LNCaP clone FGC (cell line): Measurements from ENCODE around the gene HDAC8.
A peak's percentile ranks its signal among the peaks of the same experiment; 100 is the strongest.

Experiments used
- DNase-seq: peaks from one replicate; pipeline ENCODE4 v3.0.0-alpha.2; 2011; ENCODE audit warnings: low read depth
- H3K4me3 ChIP-seq: 2 replicates; pipeline ENCODE4 v1.5.1; 2011; ENCODE audit warnings: mild to moderate bottlenecking, low read depth, low read length, control low read depth
- TF ChIP-seq, protein P1 (sequence below): IDR thresholded peaks from 2 replicates; pipeline ENCODE4 v1.5.1; 2012; ENCODE audit warnings: mild to moderate bottlenecking; ENCODE audit not compliant: control insufficient read depth, insufficient read depth; ENCODE audit errors: extremely low read depth

Gene HDAC8

DNA sequence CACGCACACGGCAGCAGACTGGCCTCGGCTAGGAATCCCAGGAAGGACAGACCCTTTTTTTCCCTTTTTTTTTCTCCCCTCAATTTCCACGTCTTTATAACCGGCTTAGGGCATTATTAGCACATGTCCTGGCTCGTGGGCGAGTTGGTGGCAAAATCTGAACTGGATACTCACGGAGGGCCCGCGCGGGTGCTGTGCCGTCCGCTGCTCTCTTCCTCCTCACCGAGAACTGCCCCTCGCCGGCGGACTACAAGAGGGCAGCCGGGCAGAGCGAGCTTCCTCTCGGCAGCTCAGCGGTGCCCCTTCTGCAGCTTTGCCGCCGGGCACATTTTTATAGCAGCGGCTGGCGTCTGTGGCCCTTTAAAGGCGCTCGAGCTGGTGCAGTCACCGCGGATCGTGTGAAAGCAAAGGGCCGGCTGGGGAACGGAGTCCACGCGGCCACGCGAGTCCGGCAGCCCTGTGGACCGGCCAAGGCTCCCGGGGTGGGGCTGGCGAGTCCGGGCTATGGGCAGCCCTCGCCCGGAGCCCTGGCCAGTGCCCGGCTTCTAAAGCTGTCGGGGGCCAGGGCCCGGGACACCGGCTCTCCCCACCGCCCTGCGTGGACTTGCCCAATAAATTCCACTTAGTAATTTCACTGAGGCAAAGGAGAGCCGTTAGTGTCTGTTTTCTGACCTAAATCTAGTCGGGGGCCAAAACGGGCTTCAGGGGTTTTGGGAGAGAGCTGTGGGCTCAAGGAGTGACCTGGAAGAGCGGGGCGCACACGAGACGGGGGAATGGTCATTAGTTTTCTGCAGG, 265.6 kb downstream of the HDAC8 start:
- no peak for DNase-seq
- H3K4me3 ChIP-seq = peak overlapping the region; percentile 54
- TF ChIP-seq, protein P1, sequence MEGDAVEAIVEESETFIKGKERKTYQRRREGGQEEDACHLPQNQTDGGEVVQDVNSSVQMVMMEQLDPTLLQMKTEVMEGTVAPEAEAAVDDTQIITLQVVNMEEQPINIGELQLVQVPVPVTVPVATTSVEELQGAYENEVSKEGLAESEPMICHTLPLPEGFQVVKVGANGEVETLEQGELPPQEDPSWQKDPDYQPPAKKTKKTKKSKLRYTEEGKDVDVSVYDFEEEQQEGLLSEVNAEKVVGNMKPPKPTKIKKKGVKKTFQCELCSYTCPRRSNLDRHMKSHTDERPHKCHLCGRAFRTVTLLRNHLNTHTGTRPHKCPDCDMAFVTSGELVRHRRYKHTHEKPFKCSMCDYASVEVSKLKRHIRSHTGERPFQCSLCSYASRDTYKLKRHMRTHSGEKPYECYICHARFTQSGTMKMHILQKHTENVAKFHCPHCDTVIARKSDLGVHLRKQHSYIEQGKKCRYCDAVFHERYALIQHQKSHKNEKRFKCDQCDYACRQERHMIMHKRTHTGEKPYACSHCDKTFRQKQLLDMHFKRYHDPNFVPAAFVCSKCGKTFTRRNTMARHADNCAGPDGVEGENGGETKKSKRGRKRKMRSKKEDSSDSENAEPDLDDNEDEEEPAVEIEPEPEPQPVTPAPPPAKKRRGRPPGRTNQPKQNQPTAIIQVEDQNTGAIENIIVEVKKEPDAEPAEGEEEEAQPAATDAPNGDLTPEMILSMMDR = no peak

DNA sequence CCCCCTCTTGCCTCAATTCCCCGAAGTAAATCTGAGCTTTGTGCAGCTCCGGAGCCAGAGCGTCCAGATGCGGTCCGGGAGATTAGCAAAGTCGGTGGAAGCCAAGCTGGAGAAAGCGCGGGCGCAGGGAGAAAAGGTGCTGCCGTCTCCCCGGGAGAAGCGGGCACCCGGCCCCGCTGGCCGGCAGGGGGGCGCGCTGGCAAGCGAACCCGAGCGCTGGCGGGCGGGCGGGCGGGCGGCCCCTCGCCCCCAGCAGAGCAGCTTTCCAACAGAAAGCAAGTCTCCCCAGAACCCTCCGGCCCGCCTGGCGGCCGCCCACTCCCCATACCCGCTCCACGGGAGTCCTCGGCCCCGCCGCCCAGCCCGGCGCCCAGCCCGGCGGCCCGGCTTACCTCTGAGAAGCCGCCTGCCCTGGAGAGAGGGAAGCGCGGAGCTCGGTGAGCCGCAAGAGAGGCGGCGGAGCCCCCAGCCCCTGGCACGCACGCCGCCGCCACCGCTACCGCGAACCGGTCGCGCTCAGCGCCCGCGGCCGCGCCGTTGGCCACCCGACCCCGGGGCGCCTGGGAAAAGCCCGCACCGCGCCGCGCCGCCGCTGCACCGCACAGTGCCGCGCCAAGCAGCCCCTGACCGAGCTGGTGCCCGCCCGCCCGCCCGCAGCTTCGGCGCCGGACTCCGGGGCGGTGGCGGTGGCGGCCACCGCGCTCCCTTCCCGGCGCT, 266.4 kb downstream of the HDAC8 start:
- H3K4me3 ChIP-seq = peak overlapping the region; percentile 54
- TF ChIP-seq, protein P1 = no peak
- DNase-seq = no peak

DNA sequence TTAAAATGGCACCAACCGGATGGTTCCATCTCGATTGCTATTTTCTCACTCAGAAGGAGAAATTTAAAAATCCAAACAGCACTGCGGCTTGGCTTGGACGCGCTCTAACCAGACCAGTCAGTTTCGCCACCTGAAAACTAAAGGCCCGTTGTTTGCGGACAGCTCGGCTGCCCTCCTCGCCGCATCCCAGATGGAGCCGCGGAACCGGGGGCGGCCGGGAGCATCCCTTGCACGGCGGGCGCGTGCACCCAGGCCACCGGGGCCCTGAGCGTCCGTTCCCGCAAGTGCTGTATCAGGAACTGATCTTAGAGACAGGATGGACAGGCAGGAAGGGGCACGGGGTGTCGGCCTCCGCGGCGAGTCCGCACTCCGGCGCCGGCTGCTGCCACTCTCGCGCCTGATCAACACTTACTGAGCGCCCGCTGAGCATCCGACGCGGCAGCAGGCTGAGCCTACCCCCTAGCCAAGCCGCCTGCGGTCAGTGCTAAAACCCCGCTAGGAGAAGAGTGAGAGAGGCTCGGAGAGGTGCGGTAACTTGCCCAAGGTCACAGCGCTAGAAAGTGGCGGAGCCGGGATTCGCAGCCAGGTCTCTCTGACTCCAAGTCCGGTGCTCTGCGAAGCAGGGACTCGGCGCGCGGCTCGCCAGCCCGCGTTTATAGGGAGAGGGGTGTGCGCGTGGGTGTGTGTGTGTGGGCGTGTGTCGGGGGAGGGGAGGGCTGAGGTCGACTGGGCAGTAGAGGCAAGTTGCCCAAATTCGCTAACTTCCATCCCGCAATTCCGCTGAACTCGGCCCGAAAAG, 267.2 kb downstream of the HDAC8 start, which contains the start of gene CITED1:
Gene CITED1, minus strand, starts transcription at position 629 of the 799 bp plus-strand sequence. CDS start 3,045 bp downstream, outside the sequence.
- TF ChIP-seq, protein P1 = no peak
- peak within 1 kb of the TSS; percentile 54 for H3K4me3 ChIP-seq
- no peak for DNase-seq

DNA sequence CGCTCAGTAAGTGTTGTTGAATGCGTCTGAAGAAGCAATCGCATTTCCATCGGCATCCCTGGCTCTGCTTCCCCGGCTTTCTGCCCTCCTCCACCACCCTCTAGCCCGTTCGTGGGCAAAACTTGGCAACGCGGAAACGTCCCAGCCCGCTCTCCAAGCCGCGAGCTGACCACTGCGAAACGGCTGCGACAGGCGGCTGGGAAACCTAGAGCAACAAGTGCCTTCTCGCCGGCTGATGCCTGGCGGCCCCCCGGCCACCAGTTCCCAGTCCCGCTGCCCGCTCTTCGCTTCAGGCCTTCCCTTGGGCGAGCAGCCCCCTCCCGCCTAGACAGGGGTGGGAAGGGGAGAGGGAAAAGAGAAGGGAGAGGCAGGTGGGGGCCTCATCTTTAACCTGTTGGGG, 267.8 kb downstream of the HDAC8 start:
- TF ChIP-seq, protein P1 = no peak
- H3K4me3 ChIP-seq = no peak overlapping the region
- DNase-seq = no peak

DNA sequence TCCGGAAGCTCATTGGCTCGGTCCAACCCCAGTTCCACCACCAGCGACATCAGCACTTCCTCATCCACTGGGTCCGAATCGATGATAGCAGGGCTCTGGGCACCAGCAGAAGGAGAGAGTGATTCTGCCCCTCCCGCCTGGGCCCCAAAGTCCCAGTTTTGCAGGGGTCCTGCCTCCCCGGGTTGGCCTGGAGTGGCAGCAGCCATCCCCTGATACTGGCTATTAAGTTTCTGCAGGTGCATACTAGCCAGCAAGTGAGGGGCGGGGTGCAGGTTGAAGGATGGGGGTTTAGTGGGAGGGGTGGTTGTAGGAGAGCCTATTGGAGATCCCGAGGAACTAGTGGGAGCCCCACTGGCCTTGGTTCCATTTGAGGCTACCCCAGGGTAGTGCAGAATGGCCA, 270.9 kb downstream of the HDAC8 start:
- no peak overlapping the region for H3K4me3 ChIP-seq
- TF ChIP-seq, protein P1 = no peak
- DNase-seq = no peak

DNA sequence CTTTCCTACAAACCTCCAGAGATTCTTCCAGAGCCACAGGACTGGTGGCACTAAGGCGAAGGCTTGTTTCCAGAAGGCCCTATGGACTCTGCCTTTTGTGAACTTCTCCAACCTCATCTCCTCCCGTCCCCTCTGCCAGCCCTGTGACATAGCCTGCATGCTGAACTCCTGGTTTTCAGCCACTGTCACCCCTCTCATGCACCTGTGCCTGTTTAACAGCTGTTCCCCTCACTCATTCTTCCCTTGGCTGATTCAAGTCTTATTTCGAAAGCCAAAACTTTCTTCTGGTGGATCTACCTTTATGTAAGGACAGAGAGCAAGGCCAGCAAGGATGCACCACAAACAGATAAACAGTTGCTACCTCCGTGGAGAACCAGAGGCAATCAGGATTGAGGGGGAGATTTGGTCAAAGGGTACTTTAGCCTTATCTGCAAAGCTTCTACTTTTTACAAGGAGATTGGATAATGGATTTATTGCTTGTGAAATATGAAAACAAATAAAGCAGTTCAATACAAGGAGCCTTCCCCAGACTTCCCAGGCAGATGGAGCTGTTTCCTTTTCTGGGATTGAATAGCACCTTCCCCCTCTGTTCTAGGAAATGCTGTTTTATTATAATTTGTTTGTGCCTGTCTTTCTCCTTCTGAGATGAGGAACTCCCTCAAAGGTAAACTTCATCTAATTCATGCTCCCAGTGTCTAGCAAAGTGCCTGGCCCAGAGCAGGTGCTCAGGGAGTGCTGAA, 272.6 kb downstream of the HDAC8 start:
- TF ChIP-seq, protein P1 = peak; percentile 28; the same call in 1 of the 2 replicates
- no peak overlapping the region for H3K4me3 ChIP-seq
- no peak for DNase-seq
